Measurements from ENCODE around the gene CDH4.

Gene CDH4

DNA sequence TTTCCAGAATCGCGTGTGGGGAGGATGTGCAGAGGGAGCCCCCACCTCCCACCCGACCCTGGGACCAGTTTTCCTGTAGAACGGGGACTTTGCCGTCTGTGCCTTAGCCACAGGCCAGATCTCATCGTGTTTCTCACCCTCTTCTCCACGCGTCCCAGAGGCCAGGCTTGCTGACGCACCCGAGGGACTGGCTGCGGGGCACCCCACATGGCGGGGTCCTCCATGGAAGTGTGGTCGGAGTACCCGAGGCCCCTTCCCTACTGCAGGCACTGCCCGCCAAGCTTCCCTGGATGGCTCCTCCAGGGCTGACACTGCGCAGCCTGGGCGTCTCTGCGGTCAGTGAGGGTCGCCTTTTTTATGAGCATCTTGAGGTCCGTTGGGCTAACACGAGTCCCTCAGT, 346.5 kb downstream of the CDH4 start:
- H3K9ac ChIP-seq (ENCODE audit: low read length), result no peak overlapping the region
- H3K36me3 ChIP-seq (ENCODE audit: control insufficient read depth, insufficient read depth, low read length), result no peaks in the 10 kb centered on the region
- no peak overlapping the region for H3K4me3 ChIP-seq (ENCODE audit: low read depth, low read length)
- peaks cover 6% of the 10 kb centered on the region; the same call in 1 of the 2 replicates for H3K4me1 ChIP-seq (ENCODE audit: control insufficient read depth, insufficient read depth, low read length)
- H3K27me3 ChIP-seq (ENCODE audit: control insufficient read depth, insufficient read depth, low read length), result no peaks in the 10 kb centered on the region
- peaks cover 22% of the 10 kb centered on the region for H3K9me3 ChIP-seq (ENCODE audit: control insufficient read depth, insufficient read depth, low read depth, low read length)
- no peak overlapping the region for H3K27ac ChIP-seq (ENCODE audit: low read depth, low read length)

DNA sequence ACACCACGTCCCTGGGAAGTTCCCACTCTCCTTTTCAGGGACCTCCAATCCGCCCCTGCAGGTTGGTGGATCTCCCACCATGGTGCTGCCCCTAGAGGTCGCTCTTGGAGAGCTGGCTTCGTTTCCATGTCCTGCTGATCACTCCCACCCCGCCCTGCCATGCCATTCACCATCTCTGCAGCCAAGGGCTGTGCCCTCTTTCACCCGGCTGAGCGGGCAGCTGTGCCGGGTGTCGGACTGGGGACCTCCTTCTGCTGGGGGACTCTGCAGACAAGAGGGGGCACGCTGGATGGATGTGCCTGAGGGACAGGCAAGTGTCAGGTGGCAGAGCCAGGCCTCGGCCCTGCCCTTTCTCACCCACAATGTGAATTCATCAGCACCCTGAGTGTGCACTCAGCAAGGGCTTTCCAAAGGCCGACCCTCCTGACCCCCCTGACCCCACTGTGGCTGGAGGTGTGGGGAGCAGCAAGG, 347.0 kb downstream of the CDH4 start:
- H3K9ac ChIP-seq (ENCODE audit: low read length), result no peak overlapping the region
- H3K27me3 ChIP-seq (ENCODE audit: control insufficient read depth, insufficient read depth, low read length), result no peaks in the 10 kb centered on the region
- no peak overlapping the region for H3K27ac ChIP-seq (ENCODE audit: low read depth, low read length)
- H3K36me3 ChIP-seq (ENCODE audit: control insufficient read depth, insufficient read depth, low read length), result no peaks in the 10 kb centered on the region
- H3K4me3 ChIP-seq (ENCODE audit: low read depth, low read length), result no peak overlapping the region
- H3K4me1 ChIP-seq (ENCODE audit: control insufficient read depth, insufficient read depth, low read length), result peaks cover 6% of the 10 kb centered on the region; the same call in 1 of the 2 replicates
- H3K9me3 ChIP-seq (ENCODE audit: control insufficient read depth, insufficient read depth, low read depth, low read length), result peaks cover 26% of the 10 kb centered on the region

DNA sequence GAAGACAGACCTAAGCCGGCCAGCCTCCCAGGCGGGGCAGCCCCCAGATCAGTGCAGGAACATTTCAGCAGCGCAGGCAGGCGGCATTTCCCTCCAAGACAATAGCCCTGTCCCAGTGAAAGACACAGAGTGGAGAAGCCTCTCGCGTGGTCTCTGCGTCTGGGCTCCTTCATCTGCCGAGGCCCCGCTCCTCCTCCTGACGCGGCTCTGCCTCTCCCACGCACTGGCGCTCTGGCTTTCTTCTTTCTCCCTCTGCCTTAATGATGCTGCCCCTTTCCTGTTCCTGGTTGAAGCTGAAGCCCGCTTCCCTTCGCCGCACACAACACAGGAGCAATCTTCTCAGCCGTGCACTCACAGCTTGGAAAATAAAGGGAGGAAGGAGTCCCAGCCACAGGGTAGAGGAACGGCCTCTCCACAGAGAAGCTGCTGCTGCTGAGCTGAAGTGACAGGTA, 347.5 kb downstream of the CDH4 start:
- Histone ChIP-seq H3K9ac (ENCODE audit: low read length) (no peak overlapping the region), H3K36me3 (ENCODE audit: control insufficient read depth, insufficient read depth, low read length) (no peaks in the 10 kb centered on the region), H3K4me3 (ENCODE audit: low read depth, low read length) (no peak overlapping the region), H3K9me3 (ENCODE audit: control insufficient read depth, insufficient read depth, low read depth, low read length) (peaks cover 26% of the 10 kb centered on the region), H3K27me3 (ENCODE audit: control insufficient read depth, insufficient read depth, low read length) (no peaks in the 10 kb centered on the region), H3K27ac (ENCODE audit: low read depth, low read length) (no peak overlapping the region), H3K4me1 (ENCODE audit: control insufficient read depth, insufficient read depth, low read length) (peaks cover 6% of the 10 kb centered on the region; the same call in 1 of the 2 replicates)

DNA sequence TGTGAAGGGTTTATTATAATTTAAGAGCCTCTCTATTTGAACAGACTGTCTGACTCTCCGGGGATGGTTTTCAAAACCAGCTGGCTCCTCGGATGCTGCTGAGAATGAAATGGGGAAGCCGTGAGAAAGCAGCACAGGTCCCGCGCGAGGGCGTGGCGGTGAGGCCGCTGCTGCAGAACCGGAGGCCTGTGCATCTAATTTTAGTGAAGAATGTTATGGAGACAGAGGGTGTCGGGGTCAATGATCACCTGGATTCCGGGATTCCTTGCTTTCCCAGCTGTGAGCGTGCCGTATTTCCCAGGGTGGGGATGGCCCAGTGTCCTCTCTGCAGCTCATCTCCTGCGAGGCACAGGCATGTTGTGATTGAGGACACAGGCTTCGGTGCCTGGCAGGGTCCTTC, 348.0 kb downstream of the CDH4 start:
- Histone ChIP-seq H3K27ac (ENCODE audit: low read depth, low read length) (no peak overlapping the region), H3K27me3 (ENCODE audit: control insufficient read depth, insufficient read depth, low read length) (no peaks in the 10 kb centered on the region), H3K4me1 (ENCODE audit: control insufficient read depth, insufficient read depth, low read length) (peaks cover 6% of the 10 kb centered on the region; the same call in 1 of the 2 replicates), H3K36me3 (ENCODE audit: control insufficient read depth, insufficient read depth, low read length) (no peaks in the 10 kb centered on the region), H3K4me3 (ENCODE audit: low read depth, low read length) (no peak overlapping the region), H3K9me3 (ENCODE audit: control insufficient read depth, insufficient read depth, low read depth, low read length) (peaks cover 25% of the 10 kb centered on the region), H3K9ac (ENCODE audit: low read length) (no peak overlapping the region)

DNA sequence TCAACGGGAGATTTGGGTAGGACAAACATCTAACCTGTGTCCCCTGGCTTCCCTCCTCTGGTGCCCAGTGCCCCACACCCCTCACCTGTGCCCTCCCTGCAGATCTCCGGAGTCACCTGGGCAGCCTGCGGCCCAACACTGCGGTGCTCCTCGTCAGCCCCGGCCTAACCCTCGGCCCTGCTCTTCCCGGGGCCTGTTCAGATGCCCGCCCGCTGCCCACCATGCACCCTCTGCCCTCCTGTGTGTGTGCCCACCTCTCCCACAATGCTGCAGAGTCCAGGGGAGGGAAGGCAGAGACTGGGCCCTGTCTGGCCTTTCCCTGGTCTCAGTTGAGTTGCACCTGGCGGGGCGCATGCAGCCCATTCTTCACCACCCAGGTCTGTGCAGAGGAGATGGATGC, 349.3 kb downstream of the CDH4 start:
- Histone ChIP-seq H3K36me3 (ENCODE audit: control insufficient read depth, insufficient read depth, low read length) (no peaks in the 10 kb centered on the region), H3K27ac (ENCODE audit: low read depth, low read length) (no peak overlapping the region), H3K4me3 (ENCODE audit: low read depth, low read length) (no peak overlapping the region), H3K4me1 (ENCODE audit: control insufficient read depth, insufficient read depth, low read length) (peaks cover 6% of the 10 kb centered on the region; the same call in 1 of the 2 replicates), H3K9me3 (ENCODE audit: control insufficient read depth, insufficient read depth, low read depth, low read length) (peaks cover 13% of the 10 kb centered on the region), H3K27me3 (ENCODE audit: control insufficient read depth, insufficient read depth, low read length) (no peaks in the 10 kb centered on the region; the same call in 1 of the 2 replicates), H3K9ac (ENCODE audit: low read length) (no peak overlapping the region)

DNA sequence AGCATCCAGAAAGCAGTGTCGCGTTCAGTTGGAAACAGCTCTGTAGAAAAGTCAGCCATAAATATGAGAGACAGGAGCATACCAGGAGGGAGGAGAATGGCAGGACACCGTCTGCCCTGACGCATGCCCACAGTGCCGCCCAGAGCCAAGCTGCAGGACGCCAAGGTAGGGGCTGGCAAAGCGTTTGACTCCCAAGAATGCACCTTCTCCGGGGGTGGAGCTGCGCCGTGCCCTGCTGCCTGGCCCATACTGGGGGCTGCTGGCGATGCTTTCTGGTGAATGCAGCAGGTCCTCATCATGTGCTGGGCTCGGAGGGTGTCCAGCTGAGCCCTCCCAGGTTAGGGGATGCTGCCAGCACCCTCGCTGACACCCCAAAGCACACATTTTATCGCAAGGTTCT, 349.8 kb downstream of the CDH4 start:
- Histone ChIP-seq H3K36me3 (ENCODE audit: control insufficient read depth, insufficient read depth, low read length) (no peaks in the 10 kb centered on the region), H3K27ac (ENCODE audit: low read depth, low read length) (no peak overlapping the region), H3K4me1 (ENCODE audit: control insufficient read depth, insufficient read depth, low read length) (peaks cover 6% of the 10 kb centered on the region; the same call in 1 of the 2 replicates), H3K9me3 (ENCODE audit: control insufficient read depth, insufficient read depth, low read depth, low read length) (peaks cover 8% of the 10 kb centered on the region), H3K9ac (ENCODE audit: low read length) (no peak overlapping the region), H3K4me3 (ENCODE audit: low read depth, low read length) (no peak overlapping the region), H3K27me3 (ENCODE audit: control insufficient read depth, insufficient read depth, low read length) (no peaks in the 10 kb centered on the region; the same call in 1 of the 2 replicates)

DNA sequence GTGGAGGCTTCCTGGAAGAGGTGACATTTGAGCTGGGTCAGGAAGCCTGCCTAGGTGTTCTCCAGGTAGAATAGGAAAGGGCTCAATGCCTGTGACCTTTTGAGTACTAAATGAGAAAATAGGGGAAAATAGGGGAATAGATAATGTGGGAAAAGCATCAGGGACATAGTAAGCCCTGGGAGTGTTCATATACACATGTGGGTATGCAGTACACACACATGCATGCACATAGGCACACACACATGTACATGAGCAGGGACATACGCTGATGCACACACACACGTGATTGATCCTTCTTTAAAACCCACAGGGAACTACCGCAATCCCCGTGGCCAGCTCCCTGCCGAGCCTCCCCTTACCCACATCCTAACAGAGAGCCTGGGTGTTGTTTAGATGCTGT, 351.7 kb downstream of the CDH4 start:
- H3K36me3 ChIP-seq (ENCODE audit: control insufficient read depth, insufficient read depth, low read length), result no peaks in the 10 kb centered on the region
- H3K4me1 ChIP-seq (ENCODE audit: control insufficient read depth, insufficient read depth, low read length), result 0 out of 2 replicates have a peak, but pooled peaks cover 1% of the 10 kb centered on the region
- H3K9me3 ChIP-seq (ENCODE audit: control insufficient read depth, insufficient read depth, low read depth, low read length), result 0 out of 2 replicates have a peak, but pooled peaks cover 3% of the 10 kb centered on the region
- H3K27ac ChIP-seq (ENCODE audit: low read depth, low read length), result no peak overlapping the region
- no peak overlapping the region for H3K9ac ChIP-seq (ENCODE audit: low read length)
- H3K4me3 ChIP-seq (ENCODE audit: low read depth, low read length), result no peak overlapping the region
- H3K27me3 ChIP-seq (ENCODE audit: control insufficient read depth, insufficient read depth, low read length), result no peaks in the 10 kb centered on the region; the same call in 1 of the 2 replicates

DNA sequence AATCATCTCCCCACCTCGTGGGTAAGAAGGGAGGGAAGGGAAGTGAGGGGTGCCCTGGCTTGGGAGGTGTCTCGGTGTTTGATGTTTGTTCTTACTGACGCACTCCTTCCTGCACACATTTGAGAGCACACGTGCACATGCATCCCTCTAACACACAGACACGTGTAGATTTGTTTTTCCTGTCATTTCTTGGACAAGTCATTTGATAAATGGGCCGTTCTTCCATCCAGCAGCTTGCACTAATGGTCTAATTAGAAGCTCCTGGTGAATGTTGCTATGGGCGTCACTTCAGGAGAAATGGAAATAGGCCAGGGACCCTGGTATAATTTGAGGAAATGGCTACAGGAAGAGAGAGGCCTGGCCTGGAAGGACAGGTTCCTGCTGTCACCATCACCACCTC, 352.5 kb downstream of the CDH4 start:
- Histone ChIP-seq H3K27me3 (ENCODE audit: control insufficient read depth, insufficient read depth, low read length) (no peaks in the 10 kb centered on the region; the same call in 1 of the 2 replicates), H3K36me3 (ENCODE audit: control insufficient read depth, insufficient read depth, low read length) (no peaks in the 10 kb centered on the region), H3K4me1 (ENCODE audit: control insufficient read depth, insufficient read depth, low read length) (no peaks in the 10 kb centered on the region), H3K27ac (ENCODE audit: low read depth, low read length) (no peak overlapping the region), H3K9ac (ENCODE audit: low read length) (no peak overlapping the region), H3K4me3 (ENCODE audit: low read depth, low read length) (no peak overlapping the region), H3K9me3 (ENCODE audit: control insufficient read depth, insufficient read depth, low read depth, low read length) (0 out of 2 replicates have a peak, but pooled peaks cover 3% of the 10 kb centered on the region)

DNA sequence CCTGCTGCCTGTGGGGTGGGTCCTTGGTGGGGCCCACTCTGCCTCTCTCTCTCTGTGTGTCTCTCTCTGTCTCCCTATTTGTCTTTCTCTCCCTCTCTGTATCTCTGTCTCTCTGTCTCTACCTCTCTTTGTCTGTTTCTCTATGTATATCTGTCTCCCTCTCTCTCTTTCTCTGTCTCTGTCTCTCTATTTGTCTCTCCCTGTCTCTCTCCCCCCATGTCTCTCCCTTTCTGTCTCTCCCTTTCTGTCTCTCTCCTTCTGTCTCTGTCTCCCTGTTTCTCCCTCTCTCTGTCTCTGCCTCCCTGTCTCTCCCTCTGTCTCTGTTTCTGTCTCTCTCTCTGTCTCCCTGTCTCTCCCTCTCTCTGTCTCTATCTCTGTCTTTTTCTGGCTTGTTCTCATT, 353.2 kb downstream of the CDH4 start:
- Histone ChIP-seq H3K9me3 (ENCODE audit: control insufficient read depth, insufficient read depth, low read depth, low read length) (0 out of 2 replicates have a peak, but pooled peaks cover 3% of the 10 kb centered on the region), H3K27ac (ENCODE audit: low read depth, low read length) (no peak overlapping the region), H3K4me1 (ENCODE audit: control insufficient read depth, insufficient read depth, low read length) (no peaks in the 10 kb centered on the region), H3K4me3 (ENCODE audit: low read depth, low read length) (no peak overlapping the region), H3K9ac (ENCODE audit: low read length) (no peak overlapping the region), H3K27me3 (ENCODE audit: control insufficient read depth, insufficient read depth, low read length) (no peaks in the 10 kb centered on the region; the same call in 1 of the 2 replicates), H3K36me3 (ENCODE audit: control insufficient read depth, insufficient read depth, low read length) (no peaks in the 10 kb centered on the region)

DNA sequence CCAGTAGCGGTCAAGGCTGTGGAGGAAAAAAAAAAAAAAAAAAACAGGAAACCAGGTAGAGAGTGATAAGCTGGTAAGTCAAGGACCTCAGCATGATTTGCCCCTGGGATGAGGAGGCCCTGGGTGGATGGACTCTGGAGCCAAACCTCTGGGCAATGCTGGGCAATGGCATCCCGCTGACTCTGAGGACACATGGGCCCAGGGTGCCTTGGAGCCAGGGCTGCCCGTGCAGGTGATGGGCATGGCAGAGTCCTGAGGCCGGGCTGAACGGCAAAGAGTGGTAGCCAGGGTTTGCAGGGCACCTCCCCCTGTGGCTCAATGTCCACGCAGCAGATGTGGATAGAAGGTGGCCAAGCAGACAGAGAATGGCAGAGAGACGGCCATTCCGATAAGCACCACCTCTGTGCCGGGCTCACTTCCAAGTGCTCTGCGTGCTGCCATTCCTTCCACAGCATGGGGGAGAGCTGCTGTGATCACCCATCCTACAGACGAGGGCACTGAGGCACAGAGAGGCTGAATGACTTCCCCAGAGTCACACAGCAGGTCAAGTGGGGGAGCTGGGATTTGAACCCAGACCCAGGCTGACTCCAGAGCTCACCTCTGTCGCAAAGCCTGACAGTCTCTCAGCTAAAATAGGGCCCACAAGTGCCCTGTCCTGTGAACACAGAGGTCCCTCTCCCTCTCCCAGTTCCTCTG, 353.9 kb downstream of the CDH4 start:
- Histone ChIP-seq H3K9ac (ENCODE audit: low read length) (no peak overlapping the region), H3K27me3 (ENCODE audit: control insufficient read depth, insufficient read depth, low read length) (peaks cover 3% of the 10 kb centered on the region), H3K36me3 (ENCODE audit: control insufficient read depth, insufficient read depth, low read length) (no peaks in the 10 kb centered on the region), H3K27ac (ENCODE audit: low read depth, low read length) (no peak overlapping the region), H3K9me3 (ENCODE audit: control insufficient read depth, insufficient read depth, low read depth, low read length) (0 out of 2 replicates have a peak, but pooled peaks cover 3% of the 10 kb centered on the region), H3K4me3 (ENCODE audit: low read depth, low read length) (no peak overlapping the region), H3K4me1 (ENCODE audit: control insufficient read depth, insufficient read depth, low read length) (no peaks in the 10 kb centered on the region)

DNA sequence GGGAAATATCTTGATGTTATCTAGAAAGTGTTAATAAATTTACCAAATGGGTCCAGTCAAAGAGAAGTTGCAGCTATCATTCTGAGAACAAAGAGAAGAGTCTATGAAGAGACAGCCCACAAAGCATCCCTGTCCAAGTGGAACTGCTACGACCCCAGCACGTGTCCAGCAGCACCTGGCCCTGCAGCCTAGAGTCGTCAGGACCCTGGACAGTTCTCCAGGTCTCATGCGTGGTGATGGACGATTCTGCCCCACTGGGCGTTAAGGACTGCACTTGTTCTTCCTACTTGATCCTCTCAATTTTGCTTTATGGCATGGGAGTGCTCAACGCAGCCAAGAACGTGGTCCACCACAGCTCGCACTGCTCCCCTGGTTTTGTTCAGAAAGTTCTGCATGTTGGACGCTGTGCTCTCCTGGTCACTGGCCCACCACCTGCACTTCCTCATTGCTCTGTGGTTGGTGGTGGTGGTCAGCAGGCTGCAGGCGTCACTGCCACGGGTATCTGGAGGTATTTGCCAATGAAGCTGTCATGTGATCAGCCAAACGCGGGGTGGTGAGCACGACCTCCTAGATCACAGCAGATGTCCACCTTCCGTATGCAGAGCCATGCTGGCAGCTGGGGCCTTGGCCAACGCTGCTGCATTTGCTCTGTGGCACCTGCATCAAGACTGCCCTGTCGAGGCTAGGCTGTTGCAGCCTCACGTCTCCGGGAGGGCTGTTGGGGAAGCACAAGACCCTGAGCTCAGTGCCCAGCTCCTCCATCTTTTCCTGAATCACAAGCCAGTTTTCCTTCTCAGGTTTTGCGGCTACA, 356.4 kb downstream of the CDH4 start:
- no peak overlapping the region for H3K4me3 ChIP-seq (ENCODE audit: low read depth, low read length)
- no peak overlapping the region for H3K27ac ChIP-seq (ENCODE audit: low read depth, low read length)
- no peaks in the 10 kb centered on the region for H3K36me3 ChIP-seq (ENCODE audit: control insufficient read depth, insufficient read depth, low read length)
- peaks cover 3% of the 10 kb centered on the region for H3K27me3 ChIP-seq (ENCODE audit: control insufficient read depth, insufficient read depth, low read length)
- peaks cover 15% of the 10 kb centered on the region for H3K9me3 ChIP-seq (ENCODE audit: control insufficient read depth, insufficient read depth, low read depth, low read length)
- no peaks in the 10 kb centered on the region for H3K4me1 ChIP-seq (ENCODE audit: control insufficient read depth, insufficient read depth, low read length)
- H3K9ac ChIP-seq (ENCODE audit: low read length), result no peak overlapping the region
